ENCODE data around the gene DEPDC4.
"Not testable (repeated sequence)": the region's sequence is repeated elsewhere in the genome, so short reads cannot be mapped to it uniquely, and the experiment has no call there.

The DEPDC4 gene

GRCh38 chr12:100243137-100243536 is 23.7 kb downstream of the DEPDC4 start:
- no peak for TF ChIP-seq CTCF (IDR thresholded peaks at IDR 0.05; ENCODE audit: control insufficient read depth, insufficient read depth, low read depth, low read length, missing control alignments)
- no peak overlapping the region for H3K4me3 ChIP-seq (ENCODE audit: control insufficient read depth, low read depth, low read length)
- no peak for DNase-seq (ENCODE audit: low read depth)

- no peak overlapping the region for H3K4me3 ChIP-seq (ENCODE audit: control insufficient read depth, low read depth, low read length)
- DNase-seq (ENCODE audit: low read depth), result no peak
- no peak for TF ChIP-seq CTCF (IDR thresholded peaks at IDR 0.05; ENCODE audit: control insufficient read depth, insufficient read depth, low read depth, low read length, missing control alignments)
Measured at GRCh38 chr12:100239589-100239988, 27.3 kb downstream of the DEPDC4 start.

GRCh38 chr12:100238801-100239200 is 28.1 kb downstream of the DEPDC4 start:
- DNase-seq (ENCODE audit: low read depth), result no peak
- TF ChIP-seq CTCF (IDR thresholded peaks at IDR 0.05; ENCODE audit: control insufficient read depth, insufficient read depth, low read depth, low read length, missing control alignments), result no peak
- H3K4me3 ChIP-seq (ENCODE audit: control insufficient read depth, low read depth, low read length), result no peak overlapping the region

GRCh38 chr12:100234591-100235304 is 32.1 kb downstream of the DEPDC4 start:
- peak; percentile 29 for DNase-seq (ENCODE audit: low read depth)

GRCh38 chr12:100234166-100234565 is 32.7 kb downstream of the DEPDC4 start:
- no peak overlapping the region; the same call in none of the 2 replicates for H3K4me3 ChIP-seq (ENCODE audit: control insufficient read depth, low read depth, low read length)
- no peak for TF ChIP-seq CTCF (IDR thresholded peaks at IDR 0.05; ENCODE audit: control insufficient read depth, insufficient read depth, low read depth, low read length, missing control alignments)
- DNase-seq (ENCODE audit: low read depth), result peak; percentile 14

More at GRCh38 chr12:100234591-100235304, 32.1 kb downstream of the DEPDC4 start:
- no peak overlapping the region; the same call in none of the 2 replicates for H3K4me3 ChIP-seq (ENCODE audit: control insufficient read depth, low read depth, low read length)
- TF ChIP-seq CTCF (IDR thresholded peaks at IDR 0.05; ENCODE audit: control insufficient read depth, insufficient read depth, low read depth, low read length, missing control alignments), result peak; percentile 71

- DNase-seq (ENCODE audit: low read depth); H3K4me3 ChIP-seq (ENCODE audit: control insufficient read depth, low read depth, low read length): not testable (repeated sequence)
Measured at GRCh38 chr12:100231873-100232272, 35.0 kb downstream of the DEPDC4 start.

GRCh38 chr12:100229876-100230275 is 37.0 kb downstream of the DEPDC4 start:
- no peak for DNase-seq (ENCODE audit: low read depth)
- no peak overlapping the region for H3K4me3 ChIP-seq (ENCODE audit: control insufficient read depth, low read depth, low read length)
- TF ChIP-seq CTCF (IDR thresholded peaks at IDR 0.05; ENCODE audit: control insufficient read depth, insufficient read depth, low read depth, low read length, missing control alignments), result no peak
